K562 (cell line): ENCODE results near the gene VIPR2. TPM values are rescaled to one million over a fixed set of nuclear protein-coding genes. Genes with fewer than 3 reads are reported as not detected.

Experiments
- CBX2 ChIP-seq: fragments of 200-600 bp; sonication (generic); IDR thresholded peaks from one replicate; pipeline ENCODE4 v1.6.1; 2012; ENCODE audit warnings: mild to moderate bottlenecking, low read length, inconsistent platforms; ENCODE audit not compliant: insufficient read depth, poor library complexity, severe bottlenecking
- CREM ChIP-seq: IDR thresholded peaks from 2 replicates; pipeline ENCODE4 v1.6.1; 2014; ENCODE audit warnings: antibody characterized with exemption, low read depth
- ELF4 ChIP-seq: fragments of 450-650 bp; formaldehyde crosslinking; IDR thresholded peaks from 2 replicates; pipeline ENCODE4 v1.4.0; 2022; ENCODE audit warnings: missing genetic modification characterization
- EWSR1 ChIP-seq: fragments of 450-650 bp; IDR thresholded peaks from 2 replicates; pipeline ENCODE4 v1.6.1; 2018; ENCODE audit warnings: borderline replicate concordance, mild to moderate bottlenecking, low read depth, moderate library complexity; ENCODE audit not compliant: partially characterized antibody
- FOXP4 ChIP-seq: sonication (generic); formaldehyde crosslinking; IDR thresholded peaks from 2 replicates; pipeline ENCODE4 v1.8.0; 2022; ENCODE audit warnings: mild to moderate bottlenecking, missing genetic modification reagents, borderline replicate concordance
- GABPB1 ChIP-seq: sonication (generic); formaldehyde crosslinking; IDR thresholded peaks from 2 replicates; pipeline ENCODE4 v1.8.0; 2022; ENCODE audit warnings: mild to moderate bottlenecking, missing genetic modification reagents
- GTF2B ChIP-seq: IDR thresholded peaks from 2 replicates; pipeline ENCODE4 v1.6.1; 2011; ENCODE audit not compliant: insufficient read length; ENCODE audit errors: extremely low read depth
- HSF4 ChIP-seq: fragments of 250-450 bp; sonication (Bioruptor Pico); IDR thresholded peaks from 2 replicates; pipeline ENCODE4 v2.1.2; 2022; ENCODE audit warnings: mild to moderate bottlenecking, moderate library complexity, borderline replicate concordance
- KDM2B ChIP-seq: fragments of 250-450 bp; sonication (Bioruptor Pico); IDR thresholded peaks from 2 replicates; pipeline ENCODE4 v1.8.0; 2021; ENCODE audit warnings: mild to moderate bottlenecking, moderate library complexity
- KLF13 ChIP-seq: fragments of 450-650 bp; IDR thresholded peaks from 2 replicates; pipeline ENCODE4 v1.6.1; 2016; ENCODE audit warnings: missing genetic modification characterization, low read depth, mild to moderate bottlenecking, missing compliant biosample characterization, moderate library complexity, borderline replicate concordance
- MEF2D ChIP-seq: conservative IDR thresholded peaks from 2 replicates; pipeline ENCODE4 v1.6.1; 2016; ENCODE audit warnings: low read depth, missing genetic modification characterization, missing compliant biosample characterization
- PHF20 ChIP-seq: fragments of 450-650 bp; IDR thresholded peaks from 2 replicates; pipeline ENCODE4 v1.6.1; 2018; ENCODE audit not compliant: partially characterized antibody
- SMAD1 ChIP-seq: fragments of 150-350 bp; IDR thresholded peaks from 2 replicates; pipeline ENCODE4 v1.6.1; 2014; ENCODE audit warnings: low read length, low read depth; ENCODE audit not compliant: partially characterized antibody
- SREBF2 ChIP-seq: sonication (generic); formaldehyde crosslinking; IDR thresholded peaks from 2 replicates; pipeline ENCODE4 v1.4.0; 2020; ENCODE audit warnings: mild to moderate bottlenecking, missing genetic modification reagents
- ZC3H11A ChIP-seq: IDR thresholded peaks from 2 replicates; pipeline ENCODE4 v1.6.1; 2012; ENCODE audit warnings: low read depth, low read length, improper control_type of control experiment
- ZNF3 ChIP-seq: fragments of 250-450 bp; sonication (Bioruptor Pico); IDR thresholded peaks from 2 replicates; pipeline ENCODE4 v1.5.0; 2021; ENCODE audit warnings: mild to moderate bottlenecking, moderate library complexity
- ZNF511 ChIP-seq: sonication (generic); formaldehyde crosslinking; IDR thresholded peaks from 2 replicates; pipeline ENCODE4 v1.8.0; 2022; ENCODE audit warnings: mild to moderate bottlenecking, missing genetic modification reagents
- polyA plus RNA-seq, 8 experiments: library from polyadenylated mRNA; depleted of rRNA in 4 of 8; stranded (reverse) in 5 of 8; unstranded in 3 of 8; fragments of >200 nt; fragmentation: Nextera tagmentation in 2 of 8; fragmentation: Illumina TruSeq in 1 of 8; extraction: Ambion mirVana in 2 of 8; extraction: Trizol in 1 of 8; gene quantifications; 2 replicates each; pipeline versions ENCODE4 v1.2.1 to v1.2.3, GENCODE V29; 2011 to 2014; ENCODE audit warnings: inconsistent platforms in 1 of 8, missing spikeins in 1 of 8
- total RNA-seq, 7 experiments: library from RNA; depleted of rRNA in 6 of 7; stranded (reverse); fragments of >200 nt in 6 of 7; fragmentation: Illumina TruSeq in 2 of 7; extraction: Trizol in 2 of 7; gene quantifications; 2 replicates each; pipeline versions ENCODE4 v1.2.1 to v1.2.3, GENCODE V29; 2011 to 2021; ENCODE audit warnings: low replicate concordance in 1 of 7
- TF ChIP-seq, protein P1 (sequence below): fragments of 450-650 bp; conservative IDR thresholded peaks from 2 replicates; pipeline ENCODE4 v1.6.1; 2016; ENCODE audit warnings: missing genetic modification characterization, low read depth, mild to moderate bottlenecking, missing compliant biosample characterization, moderate library complexity
- TF ChIP-seq, protein P2 (sequence below): fragments of 250-450 bp; sonication (Bioruptor Pico); IDR thresholded peaks from 2 replicates; pipeline ENCODE4 v1.5.0; 2020; ENCODE audit warnings: mild to moderate bottlenecking, borderline replicate concordance
- TF ChIP-seq, protein P3 (sequence below): sonication (generic); formaldehyde crosslinking; IDR thresholded peaks from 2 replicates; pipeline ENCODE4 v1.9.0; 2022; ENCODE audit warnings: mild to moderate bottlenecking, missing genetic modification reagents

Gene VIPR2
- total and polyA plus RNA-seq, 9 of the 15 experiments (the other 6 are each of a cell fraction or from before 2014, with no cell fraction given): 0.04 TPM; not detected in 8

GRCh38 chr7:159030490-159031134 lies 114.1 kb downstream of the VIPR2 start (continued):
- TF ChIP-seq CBX2 (no peak), ZNF3 (CRISPR knock-in tag) (no peak), ELF4 (CRISPR knock-in tag) (0 out of 2 replicates have a peak, but pooled peaks have one; percentile 42), MEF2D (tag) (no peak), KLF13 (tag) (peak; percentile 32; the same call in 1 of the 2 replicates), ZC3H11A (no peak), KDM2B (CRISPR knock-in tag) (peak; percentile 67; the same call in 1 of the 2 replicates), GABPB1 (CRISPR knock-in tag) (peak; percentile 60; the same call in 1 of the 2 replicates), EWSR1 (no peak), GTF2B (no peak), CREM (peak; percentile 53), SMAD1 (no peak), HSF4 (no peak), PHF20 (peak; percentile 75), SREBF2 (no peak), FOXP4 (CRISPR knock-in tag) (no peak), ZNF511 (CRISPR knock-in tag) (peak; percentile 75)
- TF ChIP-seq, protein P1, sequence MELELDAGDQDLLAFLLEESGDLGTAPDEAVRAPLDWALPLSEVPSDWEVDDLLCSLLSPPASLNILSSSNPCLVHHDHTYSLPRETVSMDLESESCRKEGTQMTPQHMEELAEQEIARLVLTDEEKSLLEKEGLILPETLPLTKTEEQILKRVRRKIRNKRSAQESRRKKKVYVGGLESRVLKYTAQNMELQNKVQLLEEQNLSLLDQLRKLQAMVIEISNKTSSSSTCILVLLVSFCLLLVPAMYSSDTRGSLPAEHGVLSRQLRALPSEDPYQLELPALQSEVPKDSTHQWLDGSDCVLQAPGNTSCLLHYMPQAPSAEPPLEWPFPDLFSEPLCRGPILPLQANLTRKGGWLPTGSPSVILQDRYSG: no peak
- TF ChIP-seq, protein P2, sequence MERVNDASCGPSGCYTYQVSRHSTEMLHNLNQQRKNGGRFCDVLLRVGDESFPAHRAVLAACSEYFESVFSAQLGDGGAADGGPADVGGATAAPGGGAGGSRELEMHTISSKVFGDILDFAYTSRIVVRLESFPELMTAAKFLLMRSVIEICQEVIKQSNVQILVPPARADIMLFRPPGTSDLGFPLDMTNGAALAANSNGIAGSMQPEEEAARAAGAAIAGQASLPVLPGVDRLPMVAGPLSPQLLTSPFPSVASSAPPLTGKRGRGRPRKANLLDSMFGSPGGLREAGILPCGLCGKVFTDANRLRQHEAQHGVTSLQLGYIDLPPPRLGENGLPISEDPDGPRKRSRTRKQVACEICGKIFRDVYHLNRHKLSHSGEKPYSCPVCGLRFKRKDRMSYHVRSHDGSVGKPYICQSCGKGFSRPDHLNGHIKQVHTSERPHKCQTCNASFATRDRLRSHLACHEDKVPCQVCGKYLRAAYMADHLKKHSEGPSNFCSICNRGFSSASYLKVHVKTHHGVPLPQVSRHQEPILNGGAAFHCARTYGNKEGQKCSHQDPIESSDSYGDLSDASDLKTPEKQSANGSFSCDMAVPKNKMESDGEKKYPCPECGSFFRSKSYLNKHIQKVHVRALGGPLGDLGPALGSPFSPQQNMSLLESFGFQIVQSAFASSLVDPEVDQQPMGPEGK (CRISPR knock-in tag): no peak
- TF ChIP-seq, protein P3, sequence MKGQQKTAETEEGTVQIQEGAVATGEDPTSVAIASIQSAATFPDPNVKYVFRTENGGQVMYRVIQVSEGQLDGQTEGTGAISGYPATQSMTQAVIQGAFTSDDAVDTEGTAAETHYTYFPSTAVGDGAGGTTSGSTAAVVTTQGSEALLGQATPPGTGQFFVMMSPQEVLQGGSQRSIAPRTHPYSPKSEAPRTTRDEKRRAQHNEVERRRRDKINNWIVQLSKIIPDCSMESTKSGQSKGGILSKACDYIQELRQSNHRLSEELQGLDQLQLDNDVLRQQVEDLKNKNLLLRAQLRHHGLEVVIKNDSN (CRISPR knock-in tag): 0 out of 2 replicates have a peak, but pooled peaks have one; percentile 14
